GM23338 (cell line): ENCODE results near the gene MRPS10. TPM values are rescaled to one million over a fixed set of nuclear protein-coding genes. Genes with fewer than 3 reads are reported as not detected.

Experiments
- polyA plus RNA-seq: library from polyadenylated mRNA; unstranded; fragments of >200 nt; fragmentation: Nextera tagmentation; extraction: Ambion mirVana; gene quantifications from 2 replicates; pipeline ENCODE4 v1.2.1, GENCODE V29; 2016
- total RNA-seq: library from RNA; depleted of rRNA; stranded (reverse); fragments of >200 nt; shearing (Covaris generic); gene quantifications from 2 replicates; pipeline ENCODE4 v1.2.3, GENCODE V29; 2014; rRNA removed

Gene MRPS10
- total and polyA plus RNA-seq, 2 experiments from 2014 or later = 36.2 to 42.7 TPM

Other genes starting within 250 kb of the MRPS10 start
- 26.5 and 30.6 TPM in 2 replicates for gene TAF8, start 167.3 kb downstream of the MRPS10 start, total RNA-seq
- 18.7 and 19.1 TPM in 2 replicates for gene TAF8, start 167.3 kb downstream of the MRPS10 start, polyA plus RNA-seq
- gene C6orf132, start 75.2 kb downstream of the MRPS10 start, total RNA-seq = 40.9 and 48.3 TPM in 2 replicates
- 22.2 and 24.3 TPM in 2 replicates for gene C6orf132, start 75.2 kb downstream of the MRPS10 start, polyA plus RNA-seq
- gene GUCA1A, start 44.5 kb downstream of the MRPS10 start, total RNA-seq = 4.0 and 5.2 TPM in 2 replicates
- 9.1 and 10.6 TPM in 2 replicates for gene GUCA1A, start 44.5 kb downstream of the MRPS10 start, polyA plus RNA-seq
- gene GUCA1B, start 22.9 kb downstream of the MRPS10 start, total RNA-seq = 0.56 TPM in 1 of 2 replicates, not detected in the other
- not detected in 2 replicates for gene GUCA1B, start 22.9 kb downstream of the MRPS10 start, polyA plus RNA-seq
- gene TRERF1, start 234.1 kb upstream of the MRPS10 start, total RNA-seq = 20.5 and 20.6 TPM in 2 replicates
- gene TRERF1, start 234.1 kb upstream of the MRPS10 start, polyA plus RNA-seq = 11.1 and 11.2 TPM in 2 replicates